Liver (tissue), 9 donors: ENCODE results near the gene GRIPAP1. TPM values are rescaled to one million over a fixed set of nuclear protein-coding genes. Genes with fewer than 3 reads are reported as not detected.

Source experiments
- DNase-seq: peaks from one replicate; pipeline ENCODE4 v3.0.0-alpha.2; 2017; ENCODE audit warnings: low spot score
- H3K27ac ChIP-seq, 2 donors: one replicate each; pipeline ENCODE4 v1.7.0; 2013; ENCODE audit warnings: inconsistent platforms in 2 of 2, low read length in 2 of 2, control low read depth in 1 of 2, low read depth in 1 of 2, mild to moderate bottlenecking in 1 of 2
- H3K27me3 ChIP-seq, 4 donors: one replicate each; pipeline versions ENCODE4 v1.6.1 to v1.7.0; 2013; ENCODE audit warnings: low read length in 3 of 4, inconsistent platforms in 1 of 4, mild to moderate bottlenecking in 1 of 4, moderate library complexity in 1 of 4; ENCODE audit not compliant: control insufficient read depth in 4 of 4, insufficient read depth in 4 of 4
- H3K36me3 ChIP-seq, 4 donors: one replicate each; pipeline versions ENCODE4 v1.6.1 to v1.7.0; 2013; ENCODE audit warnings: low read length in 3 of 4, mild to moderate bottlenecking in 3 of 4, low read depth in 1 of 4, moderate library complexity in 1 of 4; ENCODE audit not compliant: control insufficient read depth in 4 of 4, insufficient read depth in 3 of 4
- H3K4me1 ChIP-seq, 4 donors: one replicate each; pipeline versions ENCODE4 v1.6.1 to v1.7.0; 2013; ENCODE audit warnings: low read length in 3 of 4, mild to moderate bottlenecking in 3 of 4, moderate library complexity in 1 of 4; ENCODE audit not compliant: control insufficient read depth in 4 of 4, insufficient read depth in 4 of 4
- H3K4me3 ChIP-seq, 3 donors: one replicate each; pipeline versions ENCODE4 v1.6.1 to v1.7.0; 2013; ENCODE audit warnings: low read length in 3 of 3, control low read depth in 1 of 3, low read depth in 1 of 3, mild to moderate bottlenecking in 1 of 3
- H3K9ac ChIP-seq, 2 donors: one replicate each; pipeline ENCODE4 v1.7.0; 2013; ENCODE audit warnings: low read length in 2 of 2, mild to moderate bottlenecking in 2 of 2, moderate library complexity in 2 of 2, control low read depth in 1 of 2, low read depth in 1 of 2
- H3K9me3 ChIP-seq, 4 donors: one replicate each; pipeline versions ENCODE4 v1.6.1 to v1.7.0; 2013; ENCODE audit warnings: low read length in 3 of 4; ENCODE audit not compliant: control insufficient read depth in 4 of 4
- EGR1 ChIP-seq, 2 donors: IDR thresholded peaks; 2 replicates each; pipeline ENCODE4 v1.6.1; 2016 to 2018; ENCODE audit warnings: antibody characterized with exemption in 2 of 2, low read depth in 2 of 2
- FOXA1 ChIP-seq: IDR thresholded peaks from 2 replicates; pipeline ENCODE4 v1.6.1; 2016; ENCODE audit warnings: antibody characterized with exemption
- FOXA2 ChIP-seq: IDR thresholded peaks from 2 replicates; pipeline ENCODE4 v1.6.1; 2016; ENCODE audit warnings: antibody characterized with exemption
- GABPA ChIP-seq, 2 donors: IDR thresholded peaks in 1 of 2; conservative IDR thresholded peaks in 1 of 2; 2 replicates each; pipeline ENCODE4 v1.6.1; 2016; ENCODE audit warnings: antibody characterized with exemption in 2 of 2, mild to moderate bottlenecking in 1 of 2, moderate library complexity in 1 of 2
- HNF4A ChIP-seq, 2 donors: conservative IDR thresholded peaks; 2 replicates each; pipeline ENCODE4 v1.6.1; 2016; ENCODE audit warnings: antibody characterized with exemption in 2 of 2, mild to moderate bottlenecking in 2 of 2
- HNF4G ChIP-seq: IDR thresholded peaks from 2 replicates; pipeline ENCODE4 v1.6.1; 2016; ENCODE audit warnings: antibody characterized with exemption
- JUND ChIP-seq, 2 donors: IDR thresholded peaks; 2 replicates each; pipeline ENCODE4 v1.6.1; 2016; ENCODE audit warnings: antibody characterized with exemption in 2 of 2
- NR2F2 ChIP-seq: IDR thresholded peaks from 2 replicates; pipeline ENCODE4 v1.6.1; 2016; ENCODE audit warnings: antibody characterized with exemption
- RAD21 ChIP-seq, 2 donors: IDR thresholded peaks; 2 replicates each; pipeline ENCODE4 v1.6.1; 2016; ENCODE audit warnings: antibody characterized with exemption in 2 of 2, mild to moderate bottlenecking in 2 of 2
- RXRA ChIP-seq, 2 donors: IDR thresholded peaks; 2 replicates each; pipeline ENCODE4 v1.6.1; 2017 to 2018; ENCODE audit warnings: antibody characterized with exemption in 2 of 2, mild to moderate bottlenecking in 1 of 2
- SP1 ChIP-seq: IDR thresholded peaks from 2 replicates; pipeline ENCODE4 v1.6.1; 2018; ENCODE audit warnings: antibody characterized with exemption, mild to moderate bottlenecking
- TAF1 ChIP-seq: conservative IDR thresholded peaks from 2 replicates; pipeline ENCODE4 v1.6.1; 2016; ENCODE audit warnings: antibody characterized with exemption, mild to moderate bottlenecking
- YY1 ChIP-seq: IDR thresholded peaks from 2 replicates; pipeline ENCODE4 v1.6.1; 2016; ENCODE audit warnings: antibody characterized with exemption, mild to moderate bottlenecking
- WGBS: extraction: QIAGEN DNeasy Blood & Tissue Kit; methylation state at CpG from one replicate; pipeline ENCODE4 v1.1.7; 2013; 5-methylcytosine and 5-hydroxymethylcytosine counted together
- polyA plus RNA-seq, 2 donors: library from polyadenylated mRNA; stranded (reverse) in 1 of 2; unstranded in 1 of 2; fragments of 200-250 nt in 1 of 2; fragments of >200 nt in 1 of 2; fragmentation: Nextera tagmentation in 1 of 2; extraction: Ambion mirVana in 1 of 2; gene quantifications; one replicate each; pipeline versions ENCODE4 v1.2.1 to v1.2.3, GENCODE V29; 2013 to 2015
- total RNA-seq, 2 donors: library from RNA; depleted of rRNA; stranded (reverse); fragments of >200 nt; gene quantifications; one replicate each; pipeline ENCODE4 v1.2.3, GENCODE V29; 2014
- TF ChIP-seq, protein P1 (sequence below): IDR thresholded peaks from 2 replicates; pipeline ENCODE4 v1.6.1; 2016; ENCODE audit warnings: antibody characterized with exemption, mild to moderate bottlenecking
- TF ChIP-seq, protein P2 (sequence below): fragments of 150-350 bp; IDR thresholded peaks from 2 replicates; pipeline ENCODE4 v1.5.1; 2017; ENCODE audit warnings: improper control_type of control experiment, low read depth, low read length; ENCODE audit not compliant: missing input control
- TF ChIP-seq, protein P3 (sequence below): IDR thresholded peaks from 2 replicates; pipeline ENCODE4 v1.6.1; 2016; ENCODE audit warnings: antibody characterized with exemption
- TF ChIP-seq, protein P4 (sequence below): IDR thresholded peaks from 2 replicates; pipeline ENCODE4 v1.6.1; 2016; ENCODE audit warnings: antibody characterized with exemption
- TF ChIP-seq, protein P5 (sequence below): IDR thresholded peaks from 2 replicates; pipeline ENCODE4 v1.6.1; 2016; ENCODE audit warnings: antibody characterized with exemption
- donor health status: healthy.
- donor health status: healthy.
- donor health status: healthy.
- donor health status: healthy.
- donor health status: healthy.

GRIPAP1 gene
- total and polyA plus RNA-seq, 4 donors = 14.1 to 21.3 (median 16.4) TPM

DNA sequence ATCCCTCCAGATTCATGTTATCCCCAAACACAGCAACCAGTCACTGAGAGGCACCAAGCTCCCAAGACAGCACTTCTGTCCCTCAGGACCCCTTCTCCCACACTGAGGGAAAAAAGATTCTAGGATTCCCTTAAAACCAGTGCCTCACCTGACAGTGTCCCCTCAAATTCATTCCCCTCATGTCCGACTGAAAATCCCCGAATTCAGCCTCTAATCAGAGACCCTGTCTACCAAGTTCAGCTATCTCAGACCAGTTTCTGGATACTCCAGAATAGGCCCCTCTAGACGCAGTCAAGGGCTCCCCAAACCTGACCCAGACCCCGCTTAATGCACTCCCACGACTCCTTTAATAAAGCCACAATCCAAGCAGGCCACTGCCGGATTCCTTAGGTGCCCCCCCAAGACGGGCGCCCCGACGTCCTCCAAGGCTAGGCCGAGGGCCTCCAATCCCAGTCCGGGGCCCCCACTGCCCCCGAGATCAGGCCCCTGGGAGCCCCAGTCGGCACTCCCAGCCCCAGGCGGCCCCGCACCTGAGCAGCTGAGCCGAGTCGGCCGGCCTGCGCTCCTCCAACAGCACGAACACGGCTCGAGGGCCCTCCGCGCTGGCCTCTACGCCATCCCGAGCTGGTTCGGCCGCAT lies 40.6 kb upstream of the GRIPAP1 start:
- no peaks in the 10 kb centered on the region for H3K9me3 ChIP-seq
- H3K9ac ChIP-seq = peak overlapping the region; percentile 88 to 93
- H3K27me3 ChIP-seq = no peaks in the 10 kb centered on the region
- peak overlapping the region; percentile 11 to 82 (median 71) for H3K4me3 ChIP-seq
- H3K27ac ChIP-seq = peak overlapping the region; percentile 94 to 96
- H3K36me3 ChIP-seq = peaks cover 2 to 12% (median 12%) of the 10 kb centered on the region in 4 donors
- DNase-seq = no peak
- WGBS = under 1% methylated on average over 29 of the region's 29 CpGs
- no peak for TF ChIP-seq FOXA1
- TF ChIP-seq, protein P1, sequence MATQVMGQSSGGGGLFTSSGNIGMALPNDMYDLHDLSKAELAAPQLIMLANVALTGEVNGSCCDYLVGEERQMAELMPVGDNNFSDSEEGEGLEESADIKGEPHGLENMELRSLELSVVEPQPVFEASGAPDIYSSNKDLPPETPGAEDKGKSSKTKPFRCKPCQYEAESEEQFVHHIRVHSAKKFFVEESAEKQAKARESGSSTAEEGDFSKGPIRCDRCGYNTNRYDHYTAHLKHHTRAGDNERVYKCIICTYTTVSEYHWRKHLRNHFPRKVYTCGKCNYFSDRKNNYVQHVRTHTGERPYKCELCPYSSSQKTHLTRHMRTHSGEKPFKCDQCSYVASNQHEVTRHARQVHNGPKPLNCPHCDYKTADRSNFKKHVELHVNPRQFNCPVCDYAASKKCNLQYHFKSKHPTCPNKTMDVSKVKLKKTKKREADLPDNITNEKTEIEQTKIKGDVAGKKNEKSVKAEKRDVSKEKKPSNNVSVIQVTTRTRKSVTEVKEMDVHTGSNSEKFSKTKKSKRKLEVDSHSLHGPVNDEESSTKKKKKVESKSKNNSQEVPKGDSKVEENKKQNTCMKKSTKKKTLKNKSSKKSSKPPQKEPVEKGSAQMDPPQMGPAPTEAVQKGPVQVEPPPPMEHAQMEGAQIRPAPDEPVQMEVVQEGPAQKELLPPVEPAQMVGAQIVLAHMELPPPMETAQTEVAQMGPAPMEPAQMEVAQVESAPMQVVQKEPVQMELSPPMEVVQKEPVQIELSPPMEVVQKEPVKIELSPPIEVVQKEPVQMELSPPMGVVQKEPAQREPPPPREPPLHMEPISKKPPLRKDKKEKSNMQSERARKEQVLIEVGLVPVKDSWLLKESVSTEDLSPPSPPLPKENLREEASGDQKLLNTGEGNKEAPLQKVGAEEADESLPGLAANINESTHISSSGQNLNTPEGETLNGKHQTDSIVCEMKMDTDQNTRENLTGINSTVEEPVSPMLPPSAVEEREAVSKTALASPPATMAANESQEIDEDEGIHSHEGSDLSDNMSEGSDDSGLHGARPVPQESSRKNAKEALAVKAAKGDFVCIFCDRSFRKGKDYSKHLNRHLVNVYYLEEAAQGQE = no peak
- no peak for TF ChIP-seq NR2F2
- TF ChIP-seq YY1 = no peak
- TF ChIP-seq, protein P2, sequence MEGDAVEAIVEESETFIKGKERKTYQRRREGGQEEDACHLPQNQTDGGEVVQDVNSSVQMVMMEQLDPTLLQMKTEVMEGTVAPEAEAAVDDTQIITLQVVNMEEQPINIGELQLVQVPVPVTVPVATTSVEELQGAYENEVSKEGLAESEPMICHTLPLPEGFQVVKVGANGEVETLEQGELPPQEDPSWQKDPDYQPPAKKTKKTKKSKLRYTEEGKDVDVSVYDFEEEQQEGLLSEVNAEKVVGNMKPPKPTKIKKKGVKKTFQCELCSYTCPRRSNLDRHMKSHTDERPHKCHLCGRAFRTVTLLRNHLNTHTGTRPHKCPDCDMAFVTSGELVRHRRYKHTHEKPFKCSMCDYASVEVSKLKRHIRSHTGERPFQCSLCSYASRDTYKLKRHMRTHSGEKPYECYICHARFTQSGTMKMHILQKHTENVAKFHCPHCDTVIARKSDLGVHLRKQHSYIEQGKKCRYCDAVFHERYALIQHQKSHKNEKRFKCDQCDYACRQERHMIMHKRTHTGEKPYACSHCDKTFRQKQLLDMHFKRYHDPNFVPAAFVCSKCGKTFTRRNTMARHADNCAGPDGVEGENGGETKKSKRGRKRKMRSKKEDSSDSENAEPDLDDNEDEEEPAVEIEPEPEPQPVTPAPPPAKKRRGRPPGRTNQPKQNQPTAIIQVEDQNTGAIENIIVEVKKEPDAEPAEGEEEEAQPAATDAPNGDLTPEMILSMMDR = no peak
- TF ChIP-seq HNF4A (conservative IDR thresholded peaks at IDR 0.05) = no peak
- TF ChIP-seq, protein P3, sequence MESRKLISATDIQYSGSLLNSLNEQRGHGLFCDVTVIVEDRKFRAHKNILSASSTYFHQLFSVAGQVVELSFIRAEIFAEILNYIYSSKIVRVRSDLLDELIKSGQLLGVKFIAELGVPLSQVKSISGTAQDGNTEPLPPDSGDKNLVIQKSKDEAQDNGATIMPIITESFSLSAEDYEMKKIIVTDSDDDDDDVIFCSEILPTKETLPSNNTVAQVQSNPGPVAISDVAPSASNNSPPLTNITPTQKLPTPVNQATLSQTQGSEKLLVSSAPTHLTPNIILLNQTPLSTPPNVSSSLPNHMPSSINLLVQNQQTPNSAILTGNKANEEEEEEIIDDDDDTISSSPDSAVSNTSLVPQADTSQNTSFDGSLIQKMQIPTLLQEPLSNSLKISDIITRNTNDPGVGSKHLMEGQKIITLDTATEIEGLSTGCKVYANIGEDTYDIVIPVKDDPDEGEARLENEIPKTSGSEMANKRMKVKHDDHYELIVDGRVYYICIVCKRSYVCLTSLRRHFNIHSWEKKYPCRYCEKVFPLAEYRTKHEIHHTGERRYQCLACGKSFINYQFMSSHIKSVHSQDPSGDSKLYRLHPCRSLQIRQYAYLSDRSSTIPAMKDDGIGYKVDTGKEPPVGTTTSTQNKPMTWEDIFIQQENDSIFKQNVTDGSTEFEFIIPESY = no peak
- TF ChIP-seq RAD21 (IDR thresholded peaks at IDR 0.05) = no peak
- no peak for TF ChIP-seq JUND (IDR thresholded peaks at IDR 0.05)
- no peak for TF ChIP-seq HNF4G
- no peak for TF ChIP-seq GABPA (IDR thresholded peaks at IDR 0.05 in 1 of 2, conservative IDR thresholded peaks at IDR 0.05 in 1 of 2)
- TF ChIP-seq, protein P4, sequence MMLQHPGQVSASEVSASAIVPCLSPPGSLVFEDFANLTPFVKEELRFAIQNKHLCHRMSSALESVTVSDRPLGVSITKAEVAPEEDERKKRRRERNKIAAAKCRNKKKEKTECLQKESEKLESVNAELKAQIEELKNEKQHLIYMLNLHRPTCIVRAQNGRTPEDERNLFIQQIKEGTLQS = no peak
- no peak for TF ChIP-seq FOXA2
- TF ChIP-seq SP1 = no peak
- TF ChIP-seq EGR1 (IDR thresholded peaks at IDR 0.05; ENCODE audit: low read depth in 2 of 2) = no peak
- TF ChIP-seq TAF1 = no peak
- TF ChIP-seq RXRA (IDR thresholded peaks at IDR 0.05) = no peak
- TF ChIP-seq, protein P5, sequence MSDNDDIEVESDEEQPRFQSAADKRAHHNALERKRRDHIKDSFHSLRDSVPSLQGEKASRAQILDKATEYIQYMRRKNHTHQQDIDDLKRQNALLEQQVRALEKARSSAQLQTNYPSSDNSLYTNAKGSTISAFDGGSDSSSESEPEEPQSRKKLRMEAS = no peak
- peaks cover 5 to 24% (median 12%) of the 10 kb centered on the region in 4 donors for H3K4me1 ChIP-seq
